HuH-7 (cell line): ENCODE measurements around the gene CLIP4.
"Not testable (repeated sequence)": the region's sequence is repeated elsewhere in the genome, so short reads cannot be mapped to it uniquely, and the experiment has no call there.

ENCODE experiments used
- DNase-seq: peaks from one replicate; pipeline ENCODE4 v3.0.0; 2011; ENCODE audit warnings: low spot score

The CLIP4 gene

GRCh38 chr2:29100564-29100963, 14.7 kb upstream of the CLIP4 start:
- DNase-seq = no peak

- no peak for DNase-seq
Measured at GRCh38 chr2:29104688-29105087, 10.5 kb upstream of the CLIP4 start.

- no peak for DNase-seq
Measured at GRCh38 chr2:29105375-29105774, 9.8 kb upstream of the CLIP4 start.

GRCh38 chr2:29106256-29106655, 9.0 kb upstream of the CLIP4 start:
- DNase-seq = no peak

GRCh38 chr2:29106980-29107388, 8.2 kb upstream of the CLIP4 start:
- no peak for DNase-seq

GRCh38 chr2:29107547-29107946, 7.7 kb upstream of the CLIP4 start:
- not testable (repeated sequence) for DNase-seq

GRCh38 chr2:29108225-29108624, 7.0 kb upstream of the CLIP4 start:
- DNase-seq = peak; percentile 40

- DNase-seq = no peak
Measured at GRCh38 chr2:29109246-29109645, 6.0 kb upstream of the CLIP4 start.

- no peak for DNase-seq
Measured at GRCh38 chr2:29110916-29111535, 4.2 kb upstream of the CLIP4 start.

GRCh38 chr2:29112379-29112778, 2.8 kb upstream of the CLIP4 start:
- DNase-seq = no peak

- DNase-seq = no peak
Measured at GRCh38 chr2:29113027-29113686, 2.1 kb upstream of the CLIP4 start.

- DNase-seq = no peak
Measured at GRCh38 chr2:29113891-29114321, 1.3 kb upstream of the CLIP4 start.

GRCh38 chr2:29114586-29114945, 649 bp upstream of the CLIP4 start:
- DNase-seq = no peak

- DNase-seq = peak; percentile 50
Measured at GRCh38 chr2:29115797-29116781, 874 bp downstream of the CLIP4 start.

GRCh38 chr2:29117636-29118303, 2.6 kb downstream of the CLIP4 start:
- DNase-seq = no peak

GRCh38 chr2:29119211-29119610, 4.0 kb downstream of the CLIP4 start:
- no peak for DNase-seq

GRCh38 chr2:29120846-29121245, 5.6 kb downstream of the CLIP4 start:
- no peak for DNase-seq

- no peak for DNase-seq
Measured at GRCh38 chr2:29123617-29124349, 8.6 kb downstream of the CLIP4 start.

- DNase-seq = no peak
Measured at GRCh38 chr2:29124504-29124903, 9.3 kb downstream of the CLIP4 start.

- no peak for DNase-seq
Measured at GRCh38 chr2:29129586-29130281, 14.5 kb downstream of the CLIP4 start.

GRCh38 chr2:29130295-29130694, 15.1 kb downstream of the CLIP4 start:
- DNase-seq = no peak
